B cell (primary cell): ENCODE measurements around the gene SMARCC1. TPM values are rescaled to one million over a fixed set of nuclear protein-coding genes. Genes with fewer than 3 reads are reported as not detected.

Experiments
- ATAC-seq: fragments of 200-7000 bp; cut with Tn5 transposase; one replicate; pipeline ENCODE4 v1.10.0; 2021; ENCODE audit warnings: low read depth, mild to moderate bottlenecking, moderate number of reproducible peaks, moderate library complexity
- CTCF ChIA-PET: fragments of 350-600 bp; sonication (Branson Sonifier 250); formaldehyde crosslinking; loops from one replicate; lab custom pipeline; 2021; ENCODE audit warnings: antibody characterized with exemption, inconsistent platforms; lab: Charles Lee
- POLR2A ChIA-PET: fragments of 350-600 bp; sonication (Branson Sonifier 250); formaldehyde crosslinking; loops from one replicate; lab custom pipeline; 2021; ENCODE audit warnings: antibody characterized with exemption; lab: Charles Lee
- DNase-seq: peaks from one replicate; pipeline ENCODE4 v3.0.0; 2013
- H2AFZ ChIP-seq: 2 replicates; pipeline ENCODE4 v1.6.1; 2012; ENCODE audit warnings: mild to moderate bottlenecking, low read depth, low read length; ENCODE audit not compliant: insufficient read depth, poor library complexity, severe bottlenecking
- H3K27ac ChIP-seq, 2 donors: 1 replicate in 1 of 2; 2 replicates in 1 of 2; pipeline ENCODE4 v1.5.1; 2012 to 2013; ENCODE audit warnings: low read length in 2 of 2, mild to moderate bottlenecking in 2 of 2, moderate library complexity in 1 of 2
- H3K27me3 ChIP-seq, 4 experiments: fragments of 200-600 bp in 1 of 4; sonication (generic) in 1 of 4; replicated peaks in 1 of 4; 1 replicate in 2 of 4; 2 replicates in 2 of 4; pipeline versions ENCODE4 v1.6.1 to v1.7.0; 2013 to 2016; ENCODE audit warnings: low read length in 3 of 4, mild to moderate bottlenecking in 2 of 4, mixed read lengths in 1 of 4, moderate library complexity in 1 of 4; ENCODE audit not compliant: insufficient read depth in 4 of 4, control insufficient read depth in 3 of 4; ENCODE audit errors: control extremely low read depth in 1 of 4
- H3K36me3 ChIP-seq, 2 experiments: replicated peaks in 1 of 2; 1 replicate in 1 of 2; 2 replicates in 1 of 2; pipeline versions ENCODE4 v1.6.1 to v1.7.1; 2013; ENCODE audit warnings: low read length in 1 of 2; ENCODE audit not compliant: insufficient read depth in 2 of 2, control insufficient read depth in 1 of 2; ENCODE audit errors: control extremely low read depth in 1 of 2, extremely low read depth in 1 of 2
- H3K4me1 ChIP-seq, 2 donors: fragments of 200-600 bp in 1 of 2; sonication (generic) in 1 of 2; 1 replicate in 1 of 2; 2 replicates in 1 of 2; pipeline versions ENCODE4 v1.5.1 to v1.6.1; 2013 to 2017; ENCODE audit warnings: low read length in 2 of 2; ENCODE audit not compliant: control insufficient read depth in 2 of 2, insufficient read depth in 2 of 2
- H3K4me2 ChIP-seq: replicated peaks from 2 replicates; pipeline ENCODE3; 2012; ENCODE audit warnings: mild to moderate bottlenecking, low read depth, low read length; ENCODE audit not compliant: poor library complexity, severe bottlenecking
- H3K4me3 ChIP-seq, 5 experiments: fragments of 200-600 bp in 1 of 5; sonication (generic) in 1 of 5; 1 replicate in 3 of 5; 2 replicates in 2 of 5; pipeline versions ENCODE4 v1.5.1 to v1.7.0; 2011 to 2016; ENCODE audit warnings: low read length in 4 of 5, mild to moderate bottlenecking in 4 of 5, low read depth in 2 of 5, control low read depth in 1 of 5, moderate library complexity in 1 of 5; ENCODE audit not compliant: insufficient read depth in 1 of 5; ENCODE audit errors: control extremely low read depth in 1 of 5, extremely low read depth in 1 of 5
- H3K79me2 ChIP-seq: fragments of 200-600 bp; sonication (generic); one replicate; pipeline ENCODE4 v1.6.0; 2016; ENCODE audit warnings: low read length; ENCODE audit not compliant: control insufficient read depth, insufficient read depth
- H3K9ac ChIP-seq: fragments of 200-600 bp; sonication (generic); 2 replicates; pipeline ENCODE4 v1.6.1; 2017; ENCODE audit warnings: mild to moderate bottlenecking, low read length, moderate library complexity
- H3K9me3 ChIP-seq, 3 donors: one replicate each; pipeline versions ENCODE4 v1.6.1 to v1.7.1; 2013; ENCODE audit warnings: low read length in 2 of 3; ENCODE audit not compliant: control insufficient read depth in 2 of 3, insufficient read depth in 1 of 3; ENCODE audit errors: control extremely low read depth in 1 of 3
- H4K20me1 ChIP-seq: 2 replicates; pipeline ENCODE4 v1.6.0; 2012; ENCODE audit warnings: mild to moderate bottlenecking, low read length; ENCODE audit not compliant: insufficient read depth, control insufficient read depth, poor library complexity, severe bottlenecking
- H3K27ac Mint-ChIP-seq: one replicate; pipeline ENCODE4 v1.8.0; 2021; ENCODE audit warnings: mixed read lengths
- H3K27me3 Mint-ChIP-seq: one replicate; pipeline ENCODE4 v1.8.0; 2021; ENCODE audit warnings: mixed read lengths
- H3K4me1 Mint-ChIP-seq: one replicate; pipeline ENCODE4 v1.8.0; 2021; ENCODE audit warnings: mixed read lengths
- H3K4me3 Mint-ChIP-seq: one replicate; pipeline ENCODE4 v1.8.0; 2021; ENCODE audit warnings: mixed read lengths
- H3K9me3 Mint-ChIP-seq: one replicate; pipeline ENCODE4 v1.8.0; 2022; ENCODE audit warnings: mixed read lengths; ENCODE audit not compliant: insufficient read depth
- CTCF ChIP-seq: fragments of 200-600 bp; IDR thresholded peaks from one replicate; pipeline ENCODE4 v1.8.0; 2022; ENCODE audit warnings: antibody characterized with exemption, mild to moderate bottlenecking
- EZH2 ChIP-seq: IDR thresholded peaks from 2 replicates; pipeline ENCODE4 v1.6.1; 2012; ENCODE audit warnings: borderline replicate concordance, low read depth, mild to moderate bottlenecking, moderate library complexity, low read length; ENCODE audit not compliant: insufficient read depth, poor library complexity, severe bottlenecking
- WGBS: methylation state at CpG from one replicate; pipeline ENCODE4 v1.1.5; 2013; ENCODE audit warnings: missing lambda C conversion rate; ENCODE audit not compliant: insufficient coverage; 5-methylcytosine and 5-hydroxymethylcytosine counted together
- intact Hi-C: fragments of 100-400 bp; cut with micrococcal nuclease; formaldehyde crosslinking; loops from one replicate; pipeline ENCODE4 v1.10.0; 2022
- polyA plus RNA-seq: library from polyadenylated mRNA; depleted of rRNA; stranded (reverse); fragments of >200 nt; gene quantifications from 2 replicates; pipeline ENCODE4 v1.2.3, GENCODE V29; 2012
- total RNA-seq, 2 donors: library from RNA; stranded (reverse); fragments of 120-200 nt in 1 of 2; gene quantifications; 1 replicate in 1 of 2; 2 replicates in 1 of 2; pipeline versions ENCODE4 v1.2.3 to v1.2.4, GENCODE V29; 2013 to 2022

The SMARCC1 gene
- total and polyA plus RNA-seq, 2 donors (not counting 1 experiment from before 2014, with no cell fraction given): 13.1 to 155 TPM

- peaks cover 2% of the 10 kb centered on the region for H3K4me1 Mint-ChIP-seq
- intact Hi-C loops: no loop called here
- no peaks in the 10 kb centered on the region for H3K9me3 Mint-ChIP-seq
- H3K27ac Mint-ChIP-seq: no peak overlapping the region
- H3K4me3 ChIP-seq: no peak overlapping the region
- H3K27ac ChIP-seq: no peak overlapping the region
- DNase-seq (no peak), ATAC-seq (no peak)
- ChIA-PET POLR2A (no interaction called here), CTCF (interaction anchor here (1.8 kb wide), 1 partner anchor 125 kb away, joined by 6 read pairs; no protein-coding TSS in a partner anchor)
- H4K20me1 ChIP-seq: peaks cover 14% of the 10 kb centered on the region
- 89% methylated on average over 1 of the region's 2 CpGs for WGBS
- H3K9ac ChIP-seq: no peak overlapping the region
- no peaks in the 10 kb centered on the region for H3K9me3 ChIP-seq
- H3K4me1 ChIP-seq: no peaks in the 10 kb centered on the region
- H3K4me3 Mint-ChIP-seq: no peak overlapping the region
- H3K27me3 Mint-ChIP-seq: no peaks in the 10 kb centered on the region
- H2AFZ ChIP-seq: no peak overlapping the region
- H3K27me3 ChIP-seq: no peaks in the 10 kb centered on the region
- peaks cover 34% of the 10 kb centered on the region for H3K79me2 ChIP-seq
- H3K4me2 ChIP-seq: no peak overlapping the region
- TF ChIP-seq CTCF (no peak), EZH2 (no peak)
- H3K36me3 ChIP-seq: peaks cover 3 to 56% of the 10 kb centered on the region in 2 experiments
Measured at GRCh38 chr3:47647550-47647949, 134.1 kb downstream of the SMARCC1 start.

GRCh38 chr3:47646362-47646761 lies 135.3 kb downstream of the SMARCC1 start:
- H3K79me2 ChIP-seq: peaks cover 29% of the 10 kb centered on the region
- DNase-seq (no peak), ATAC-seq (no peak)
- H3K36me3 ChIP-seq: peaks cover 3 to 57% of the 10 kb centered on the region in 2 experiments
- TF ChIP-seq CTCF: no peak
- no peak for TF ChIP-seq EZH2
- WGBS: 89% methylated on average over 3 of the region's 4 CpGs
- POLR2A ChIA-PET: no interaction called here
- no peak overlapping the region for H2AFZ ChIP-seq
- no peak overlapping the region for H3K9ac ChIP-seq
- intact Hi-C loops: no loop called here
- CTCF ChIA-PET: no interaction called here
- H3K4me2 ChIP-seq: no peak overlapping the region
- H3K4me1 ChIP-seq: no peaks in the 10 kb centered on the region
- no peaks in the 10 kb centered on the region for H3K9me3 ChIP-seq
- H3K27me3 ChIP-seq: no peaks in the 10 kb centered on the region
- Mint-ChIP-seq H3K9me3 (no peaks in the 10 kb centered on the region), H3K27me3 (no peaks in the 10 kb centered on the region), H3K4me3 (no peak overlapping the region), H3K27ac (no peak overlapping the region), H3K4me1 (no peaks in the 10 kb centered on the region)
- no peak overlapping the region for H3K4me3 ChIP-seq
- peaks cover 8% of the 10 kb centered on the region for H4K20me1 ChIP-seq
- no peak overlapping the region for H3K27ac ChIP-seq
